GM18498 (cell line): ENCODE data around the gene ARHGAP15.
A peak's percentile ranks its signal among the peaks of the same experiment; 100 is the strongest.

Experiments used
- ATAC-seq: cut with Tn5 transposase; IDR thresholded peaks from one replicate; pipeline ENCODE4 v1.9.1; 2021; ENCODE audit warnings: mild to moderate bottlenecking, moderate library complexity; ENCODE audit not compliant: unreplicated experiment

Gene ARHGAP15

DNA sequence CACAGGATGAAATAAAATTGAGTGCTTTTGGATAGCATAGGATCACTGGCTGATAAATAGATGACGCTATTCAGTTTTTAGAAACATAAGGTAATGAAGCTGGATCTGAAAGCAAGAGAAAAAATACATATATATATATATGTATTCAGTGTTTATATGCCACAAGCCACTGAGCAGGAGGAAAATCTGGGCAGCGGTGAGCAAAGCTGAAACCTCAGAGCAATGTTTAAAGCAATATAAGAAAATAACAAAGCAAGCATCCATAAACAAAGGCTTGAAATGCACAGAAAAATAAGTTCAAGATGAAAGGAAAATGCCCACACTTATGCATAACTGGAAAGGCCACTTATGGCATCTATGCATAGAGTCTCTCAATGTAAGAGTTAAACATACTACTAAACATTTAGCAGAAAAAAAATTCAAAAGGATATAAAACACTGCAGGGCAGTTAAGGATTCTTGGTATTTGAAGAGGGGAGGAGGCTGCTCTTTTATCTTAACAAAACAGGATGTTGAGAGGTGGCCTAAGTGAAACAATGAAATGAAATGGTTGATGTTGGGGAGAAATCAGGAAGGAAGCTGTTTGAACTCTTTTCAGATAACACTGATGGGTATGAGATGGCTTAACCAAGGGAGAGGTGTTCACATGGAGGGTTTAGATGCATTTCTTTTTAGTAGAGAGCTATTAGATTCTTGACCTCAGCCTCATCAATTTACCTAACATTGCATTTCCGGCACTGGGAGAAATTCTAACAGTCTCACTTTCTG, 129.1 kb downstream of the ARHGAP15 start:
- no peak for ATAC-seq

DNA sequence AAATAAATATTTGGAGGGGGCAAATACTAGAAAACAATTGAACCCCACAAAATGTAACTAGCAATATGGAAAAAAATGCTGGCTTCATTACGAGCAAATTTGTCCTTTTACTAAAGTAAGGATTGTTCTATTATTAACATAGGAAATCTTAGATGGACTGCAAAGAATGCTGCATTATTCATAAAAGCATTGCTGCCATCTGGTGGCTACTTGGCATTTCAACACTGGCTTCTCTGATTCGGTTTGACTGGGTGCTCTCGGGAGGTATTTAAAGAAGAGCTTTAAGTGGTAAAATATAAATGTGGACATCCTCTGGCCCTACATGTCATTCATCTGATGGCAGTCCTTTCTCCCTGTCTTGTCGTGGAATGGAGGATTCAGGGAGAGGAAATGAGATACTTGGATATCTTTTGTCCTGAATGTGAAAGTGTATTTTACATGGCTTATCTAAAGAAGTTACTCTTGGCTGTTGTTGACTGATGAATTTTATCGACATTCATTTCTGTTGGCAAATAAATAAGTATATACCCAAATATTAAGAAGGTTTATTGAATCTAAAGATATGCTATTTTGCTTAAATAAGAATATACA, 130.2 kb downstream of the ARHGAP15 start:
- ATAC-seq = peak; percentile 54

- ATAC-seq = peak; percentile 59
Measured at GRCh38 chr2:143261986-143262385, 132.8 kb downstream of the ARHGAP15 start.

DNA sequence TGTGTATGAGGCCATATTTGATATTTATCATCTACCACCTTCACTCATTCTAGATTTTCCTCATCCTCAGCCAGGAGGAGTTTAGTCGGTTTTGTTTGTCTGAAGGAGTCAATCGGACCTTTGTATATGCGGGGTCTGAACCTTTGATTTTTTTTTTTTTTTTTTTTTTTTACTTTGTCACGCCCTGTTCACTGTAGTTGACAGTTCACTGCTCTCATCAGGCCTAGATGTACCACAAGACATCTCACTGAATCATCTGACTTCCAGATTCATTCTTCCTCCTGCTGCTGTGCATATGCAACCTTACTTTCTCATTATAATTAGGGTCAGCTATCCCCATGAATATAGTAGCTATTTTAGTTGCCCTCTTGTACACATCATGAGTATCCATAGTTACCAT, 133.2 kb downstream of the ARHGAP15 start:
- no peak for ATAC-seq

GRCh38 chr2:143263066-143263625, 133.9 kb downstream of the ARHGAP15 start:
- no peak for ATAC-seq

GRCh38 chr2:143264851-143265250, 135.6 kb downstream of the ARHGAP15 start:
- ATAC-seq = no peak

DNA sequence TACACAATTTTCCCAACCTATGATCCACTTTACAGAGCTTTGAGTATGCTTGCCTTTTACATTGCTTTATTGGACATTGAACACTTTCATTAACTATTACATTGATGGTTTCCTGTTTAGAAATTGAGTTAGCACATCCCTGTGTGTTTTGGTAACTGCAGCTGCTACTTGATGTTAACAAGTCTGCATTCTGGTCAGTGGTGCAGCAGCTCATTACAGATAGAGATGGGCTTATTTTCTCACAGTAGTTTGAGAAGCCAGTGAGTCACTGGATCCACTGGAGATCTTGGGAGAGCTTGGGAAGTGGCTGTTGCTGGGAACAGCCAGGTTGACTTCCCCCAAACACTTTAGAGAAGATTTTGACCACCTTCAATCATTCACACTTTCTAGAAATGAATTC, 150.5 kb downstream of the ARHGAP15 start:
- no peak for ATAC-seq

DNA sequence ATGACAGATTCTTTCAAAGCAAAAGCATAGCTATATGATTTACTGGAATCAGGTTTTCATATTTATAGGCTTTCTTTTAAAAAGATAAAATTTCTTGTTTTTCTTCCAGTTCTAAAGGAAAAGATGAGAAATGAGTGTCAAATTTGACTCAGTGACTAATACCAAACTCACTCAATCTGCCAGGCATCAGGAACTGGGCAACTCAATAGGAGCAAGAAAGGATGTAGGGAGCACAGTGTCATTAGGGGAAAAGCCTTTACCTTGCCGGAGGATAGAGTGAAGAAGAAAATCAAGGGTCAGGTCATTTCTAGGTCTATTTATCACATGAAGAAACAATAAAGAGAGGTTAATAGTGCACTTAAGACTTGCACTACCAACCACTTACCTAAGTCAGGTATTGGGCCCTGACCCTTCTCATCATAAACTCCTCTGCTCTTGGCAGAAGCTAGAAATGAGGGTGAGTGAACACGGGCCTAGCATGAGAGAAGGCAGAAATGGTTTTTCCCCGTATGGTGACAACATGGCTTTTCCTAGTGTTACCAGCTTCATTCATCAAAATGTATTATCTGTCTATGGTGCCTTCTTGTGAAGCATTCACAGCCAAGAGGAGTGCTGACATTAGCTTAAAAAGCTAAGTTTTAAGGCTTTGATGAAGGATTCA, 151.0 kb downstream of the ARHGAP15 start:
- no peak for ATAC-seq

- no peak for ATAC-seq
Measured at GRCh38 chr2:143282684-143283083, 153.5 kb downstream of the ARHGAP15 start.

DNA sequence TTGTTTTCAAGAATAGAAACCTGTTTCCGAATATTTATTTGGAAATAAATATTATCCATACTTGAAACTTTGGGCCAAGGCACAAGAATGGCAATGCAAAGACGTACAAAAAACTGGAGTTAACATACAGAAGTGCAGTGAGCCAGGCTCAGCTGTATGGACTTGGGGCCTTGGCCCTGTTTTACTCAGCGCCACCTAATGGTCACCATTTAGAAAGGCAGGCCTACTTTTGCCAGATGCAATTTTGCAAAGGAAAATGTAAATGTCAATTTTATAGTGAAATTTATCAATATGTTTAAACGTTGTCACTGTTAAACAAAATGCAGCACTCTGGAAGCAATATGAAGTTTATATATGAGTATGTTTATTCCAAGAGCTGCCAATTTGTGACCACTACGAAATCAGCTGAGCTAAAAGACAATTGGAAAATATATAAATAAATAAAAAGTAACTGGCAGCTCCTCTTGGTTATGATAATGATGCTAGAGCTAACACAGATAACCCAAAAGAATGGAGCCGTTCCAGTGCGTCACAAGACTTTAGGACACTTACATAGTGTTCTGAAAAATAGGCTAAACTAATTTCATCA, 155.0 kb downstream of the ARHGAP15 start:
- peak; percentile 81 for ATAC-seq

DNA sequence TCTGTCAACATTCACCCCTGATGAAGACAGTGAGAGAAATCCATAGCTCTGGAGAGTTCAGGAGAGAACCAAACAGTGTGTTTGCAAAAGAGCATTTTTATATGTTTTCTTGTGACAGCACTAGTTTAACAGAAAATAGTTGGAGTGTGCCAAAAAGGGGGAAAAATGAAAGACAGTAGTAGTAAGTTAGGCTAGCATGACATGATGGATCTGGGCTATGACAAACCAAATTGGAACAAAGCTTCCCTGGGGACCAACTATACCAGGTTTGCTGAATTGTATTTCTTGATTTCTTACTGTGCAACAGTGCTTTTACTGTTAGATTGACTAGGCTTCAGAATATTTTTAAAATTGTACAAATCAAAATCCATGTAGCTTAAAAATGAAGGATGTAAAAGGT, 159.8 kb downstream of the ARHGAP15 start:
- no peak for ATAC-seq

GRCh38 chr2:143290221-143290620, 161.0 kb downstream of the ARHGAP15 start:
- no peak for ATAC-seq

DNA sequence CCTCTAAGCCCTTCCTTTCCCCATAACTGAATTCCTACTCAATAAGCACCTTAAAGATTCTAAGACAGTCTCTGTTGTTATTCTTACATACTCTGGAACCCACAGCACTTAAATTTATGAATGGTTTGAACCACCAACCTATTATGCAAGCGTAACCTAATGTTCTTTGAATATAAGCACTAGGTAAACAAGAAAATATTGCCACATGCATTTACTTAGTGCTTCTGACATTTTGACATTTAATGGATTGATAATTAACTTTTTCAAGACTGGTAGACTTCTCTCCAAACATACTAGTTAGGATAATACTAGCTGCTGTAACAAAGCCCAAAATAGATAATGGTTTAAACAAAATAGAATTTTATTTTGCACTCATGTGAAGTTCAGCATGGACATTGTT, 164.8 kb downstream of the ARHGAP15 start:
- ATAC-seq = no peak

- no peak for ATAC-seq
Measured at GRCh38 chr2:143296089-143296488, 166.9 kb downstream of the ARHGAP15 start.

DNA sequence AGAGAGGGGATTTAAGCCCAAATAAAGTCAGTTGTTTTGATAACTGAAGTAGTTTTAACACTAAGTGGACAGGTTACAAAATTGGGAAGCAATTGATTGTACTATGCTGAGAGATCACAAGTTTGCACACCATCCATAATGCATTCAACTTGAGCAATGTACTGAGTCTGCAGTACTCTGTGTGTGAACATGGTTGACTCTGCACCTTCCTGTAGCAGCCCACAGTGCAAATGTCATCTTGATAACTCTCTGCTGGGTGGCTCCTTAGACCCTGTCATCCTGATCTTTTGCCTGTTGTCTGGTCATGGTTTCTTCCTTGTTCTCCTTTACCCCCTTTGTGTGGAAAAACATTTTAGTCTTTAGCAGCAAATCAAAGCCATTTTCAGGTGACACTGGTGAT, 168.0 kb downstream of the ARHGAP15 start:
- ATAC-seq = no peak

DNA sequence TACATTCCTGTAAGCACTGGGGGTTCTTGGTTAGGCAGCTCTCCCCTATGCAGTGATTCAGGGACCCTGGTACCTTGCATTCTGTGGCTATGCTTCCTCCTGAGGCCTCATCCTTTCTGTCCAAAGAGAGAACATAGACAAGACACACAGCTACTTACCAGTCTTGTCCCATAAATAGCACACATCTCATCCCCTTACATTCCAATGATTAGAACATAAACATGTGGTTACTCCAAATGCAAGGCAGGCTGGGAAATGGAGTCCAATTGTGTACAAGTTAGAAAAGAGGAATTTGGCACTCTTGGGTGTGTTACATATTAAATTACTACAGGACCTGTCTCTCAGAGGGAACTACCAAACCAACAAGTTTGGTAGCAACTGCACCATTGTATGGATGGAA, 171.3 kb downstream of the ARHGAP15 start:
- no peak for ATAC-seq

DNA sequence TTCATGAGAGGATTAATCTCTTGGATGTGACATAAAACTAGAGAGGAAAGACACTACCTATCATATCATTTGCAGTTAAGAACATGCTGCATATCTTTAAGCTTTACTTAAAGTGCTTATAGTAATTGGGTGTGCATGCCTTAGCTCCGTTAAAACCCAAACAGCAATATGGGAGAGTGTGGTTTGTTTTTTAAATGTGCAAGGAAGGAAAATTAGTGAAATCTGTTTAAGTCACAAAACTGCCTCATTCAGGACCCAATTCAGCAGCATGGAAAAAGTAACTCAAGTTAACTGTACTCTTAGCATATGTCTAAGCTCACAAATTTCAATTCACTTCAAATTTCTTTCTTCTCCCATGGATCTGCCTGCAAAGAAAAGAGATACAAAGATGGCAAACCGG, 182.2 kb downstream of the ARHGAP15 start:
- ATAC-seq = no peak

DNA sequence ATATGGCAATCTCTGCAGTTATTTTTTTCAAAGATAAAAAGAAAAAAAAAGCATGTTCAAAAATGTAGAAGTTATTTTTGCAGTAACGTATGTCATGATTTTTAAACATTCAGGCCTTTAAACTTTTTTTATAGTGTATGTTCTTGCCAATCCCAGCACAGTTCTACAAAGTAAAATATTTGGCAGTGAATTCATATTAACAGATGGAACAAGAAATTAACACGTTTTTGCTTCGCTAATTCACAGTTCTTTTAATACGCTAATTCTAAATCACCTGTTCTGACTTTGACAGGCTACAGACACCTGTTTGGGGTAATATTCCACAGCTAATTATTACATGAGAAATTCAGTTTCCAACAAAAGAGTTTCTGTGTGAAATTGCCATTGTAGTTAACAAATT, 183.2 kb downstream of the ARHGAP15 start:
- ATAC-seq = no peak

GRCh38 chr2:143313861-143314260, 184.6 kb downstream of the ARHGAP15 start:
- no peak for ATAC-seq

DNA sequence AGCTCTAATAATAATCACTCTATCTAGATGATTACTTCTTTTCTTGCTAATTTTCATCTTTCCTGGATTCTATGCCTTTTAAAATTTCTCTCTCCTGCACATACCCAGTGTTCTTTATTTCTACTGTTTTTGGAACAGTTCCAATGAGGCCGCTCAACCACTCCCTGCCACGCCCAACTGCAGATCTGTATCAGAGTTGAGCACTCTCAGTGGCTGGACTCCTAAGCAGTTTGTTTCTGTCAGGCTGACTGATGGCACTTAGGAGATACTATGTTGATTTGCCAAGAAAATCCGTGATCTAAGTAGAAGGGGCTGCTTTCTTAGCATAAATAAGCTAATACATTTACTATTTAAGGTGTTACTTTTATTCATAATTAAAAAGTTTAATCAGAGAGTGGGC, 192.8 kb downstream of the ARHGAP15 start:
- ATAC-seq = no peak

DNA sequence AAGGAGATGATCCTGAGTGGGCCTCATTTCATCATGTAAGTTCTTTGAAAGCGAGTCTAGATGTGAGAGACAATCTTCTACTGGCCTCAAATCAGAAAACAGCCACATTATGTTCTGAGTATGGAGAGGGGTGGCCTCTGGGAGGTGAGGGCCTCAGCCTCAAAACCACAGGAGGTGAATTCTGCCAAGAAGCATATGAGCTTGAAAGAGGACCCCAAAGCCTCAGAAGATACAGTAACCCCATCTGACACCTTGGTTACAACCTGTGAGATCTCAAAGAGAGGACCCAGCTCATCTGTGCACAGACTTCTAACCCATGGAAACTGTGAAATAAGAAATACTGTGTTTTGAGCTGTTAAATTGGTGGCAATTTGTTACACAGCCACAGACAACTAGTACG, 200.1 kb downstream of the ARHGAP15 start:
- ATAC-seq = no peak
